ENCODE measurements around the gene LETM1. TPM values are rescaled to one million over a fixed set of nuclear protein-coding genes. Genes with fewer than 3 reads are reported as not detected.

The LETM1 gene
- total RNA-seq, 8 experiments from 2014 or later, result 19.8 to 74.0 (median 30.2) TPM

DNA sequence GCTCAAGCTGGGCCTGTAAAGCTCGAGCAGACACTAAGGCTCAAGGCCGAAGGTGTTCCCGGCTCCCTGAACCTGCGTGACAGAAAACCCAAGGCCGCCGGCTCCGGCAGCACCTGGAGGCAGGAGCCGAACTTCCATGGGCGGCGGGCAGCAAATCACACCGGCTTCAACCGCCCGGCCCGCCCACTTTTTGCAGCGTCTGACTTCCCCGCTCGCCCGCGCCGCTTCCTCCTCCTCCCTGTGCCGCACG lies 14.3 kb upstream of the LETM1 start:
- Histone ChIP-seq H3K4me1 (replicated peaks in 1 of 2) (peaks cover 23 to 35% of the 10 kb centered on the region in 2 donors), H3K4me3 (peak overlapping the region; percentile 62 to 99 (median 84)), H3K27ac (peak overlapping the region; percentile 94 to 98)
- peak in 6 of 8 experiments; percentile 50 to 76 (median 54) for ATAC-seq (replicated peaks in 6 of 8)
- WGBS, 10 experiments, result 0% methylated on average over 1 of the region's 22 CpGs; no CpG with 5 or more reads in 9 of the 10 experiments
- in situ Hi-C loops (cut with MboI; ENCODE audit: low pct_unique_long_range_greater_than_20kb in 2 of 9, low sequenced_read_pairs in 9 of 9, unreplicated experiment in 9 of 9), result no loop called here

DNA sequence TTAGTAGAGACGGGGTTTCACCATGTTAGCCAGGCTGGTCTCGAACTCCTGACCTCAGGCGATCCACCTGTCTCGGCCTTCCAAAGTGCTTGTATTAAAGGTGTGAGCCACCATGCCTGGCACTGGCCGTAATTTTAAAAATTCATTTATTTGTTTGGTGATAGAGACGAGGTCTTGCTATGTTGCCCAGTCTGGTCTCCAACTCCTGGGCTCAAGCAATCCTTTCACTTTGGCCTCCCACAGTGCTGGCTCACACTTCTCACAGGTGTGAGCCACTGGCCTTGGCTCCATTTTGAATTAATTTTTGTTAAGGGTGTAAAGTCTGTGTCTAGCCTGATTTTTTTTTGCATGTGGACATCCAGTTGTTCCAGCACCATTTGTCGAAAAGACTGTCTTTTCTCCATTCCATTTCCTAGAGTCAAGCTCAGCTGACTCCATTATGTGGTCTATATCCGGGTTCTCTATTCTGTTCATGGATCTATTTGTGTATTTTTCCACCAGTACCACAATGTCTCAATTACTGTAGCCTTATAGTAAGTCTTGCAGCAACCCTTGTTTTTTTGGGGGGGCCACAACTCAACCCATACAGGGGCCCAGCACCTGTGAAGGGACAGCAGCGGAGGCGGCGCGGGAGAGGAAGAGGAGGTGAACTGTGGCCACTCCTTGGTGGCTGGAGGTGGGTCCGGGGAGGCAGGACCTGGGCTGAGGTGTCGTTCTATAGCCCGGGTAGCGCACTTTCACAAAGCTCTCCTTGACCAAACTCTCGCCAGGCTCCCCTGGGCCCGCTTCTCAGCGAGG lies 13.8 kb upstream of the LETM1 start:
- H3K4me1 ChIP-seq (replicated peaks in 1 of 2), result peaks cover 28 to 40% of the 10 kb centered on the region in 2 donors
- H3K4me3 ChIP-seq, result peak overlapping the region; percentile 62 to 99 (median 84)
- WGBS, 10 experiments, result 10 to 96% (median 80%) methylated on average over 1 to 11 of the region's 19 CpGs
- peak overlapping the region; percentile 94 to 98 for H3K27ac ChIP-seq
- no peak for ATAC-seq (replicated peaks in 6 of 8)
- in situ Hi-C loops (cut with MboI; ENCODE audit: low pct_unique_long_range_greater_than_20kb in 2 of 9, low sequenced_read_pairs in 9 of 9, unreplicated experiment in 9 of 9), result no loop called here

DNA sequence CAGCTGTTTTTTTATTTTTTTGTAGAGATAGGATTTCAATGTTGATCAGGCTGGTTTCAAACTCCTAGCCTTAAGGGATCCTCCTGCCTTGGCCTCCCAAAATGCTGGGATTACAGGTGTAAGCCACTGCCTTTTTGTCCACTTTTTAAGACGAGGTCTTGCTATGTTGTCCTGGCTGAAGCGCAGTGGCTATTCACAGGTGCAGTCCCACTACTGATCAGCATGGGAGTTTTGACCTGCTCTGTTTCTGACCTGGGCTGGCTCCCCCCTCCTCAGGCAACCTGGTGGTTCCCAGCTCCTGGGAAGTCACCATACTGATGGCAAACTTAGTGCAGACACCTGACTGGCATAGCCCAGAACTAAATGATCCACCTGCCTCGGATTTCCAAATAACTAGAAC lies 13.0 kb upstream of the LETM1 start:
- Histone ChIP-seq H3K27ac (no peak overlapping the region), H3K4me1 (replicated peaks in 1 of 2) (peaks cover 32 to 44% of the 10 kb centered on the region in 2 donors), H3K4me3 (no peak overlapping the region)
- no peak for ATAC-seq (replicated peaks in 6 of 8)
- 57 to 100% (median 98%) methylated on average over 1 to 3 of the region's 3 CpGs; no CpG with 5 or more reads in 4 of the 10 experiments for WGBS, 10 experiments
- in situ Hi-C loops (cut with MboI; ENCODE audit: low pct_unique_long_range_greater_than_20kb in 2 of 9, low sequenced_read_pairs in 9 of 9, unreplicated experiment in 9 of 9), result no loop called here

DNA sequence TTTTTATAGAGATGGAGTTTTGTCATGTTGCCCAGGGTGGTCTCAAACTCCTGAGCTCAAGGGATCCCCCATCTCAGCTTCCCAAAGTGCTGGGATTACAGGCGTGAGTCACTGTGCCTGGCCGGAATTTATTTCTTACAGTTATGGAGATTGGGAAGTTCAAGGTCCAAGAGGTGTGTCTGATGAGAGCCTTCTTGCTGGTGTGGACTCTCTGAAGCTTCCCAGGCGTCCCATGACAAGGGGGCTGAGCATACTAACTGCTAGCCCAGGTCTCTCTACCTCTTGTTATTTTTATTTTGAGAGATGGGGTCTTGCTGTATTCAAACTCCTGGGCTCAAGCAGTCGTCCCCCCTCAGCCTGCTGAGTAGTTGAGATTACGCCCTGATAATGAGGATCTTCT lies 12.3 kb upstream of the LETM1 start:
- 29 to 100% (median 85%) methylated on average over 1 to 4 of the region's 5 CpGs; no CpG with 5 or more reads in 4 of the 10 experiments for WGBS, 10 experiments
- in situ Hi-C loops (cut with MboI; ENCODE audit: low pct_unique_long_range_greater_than_20kb in 2 of 9, low sequenced_read_pairs in 9 of 9, unreplicated experiment in 9 of 9), result no loop called here
- Histone ChIP-seq H3K4me1 (replicated peaks in 1 of 2) (peaks cover 34 to 44% of the 10 kb centered on the region in 2 donors), H3K27ac (no peak overlapping the region), H3K4me3 (no peak overlapping the region)
- ATAC-seq (replicated peaks in 6 of 8), result no peak

DNA sequence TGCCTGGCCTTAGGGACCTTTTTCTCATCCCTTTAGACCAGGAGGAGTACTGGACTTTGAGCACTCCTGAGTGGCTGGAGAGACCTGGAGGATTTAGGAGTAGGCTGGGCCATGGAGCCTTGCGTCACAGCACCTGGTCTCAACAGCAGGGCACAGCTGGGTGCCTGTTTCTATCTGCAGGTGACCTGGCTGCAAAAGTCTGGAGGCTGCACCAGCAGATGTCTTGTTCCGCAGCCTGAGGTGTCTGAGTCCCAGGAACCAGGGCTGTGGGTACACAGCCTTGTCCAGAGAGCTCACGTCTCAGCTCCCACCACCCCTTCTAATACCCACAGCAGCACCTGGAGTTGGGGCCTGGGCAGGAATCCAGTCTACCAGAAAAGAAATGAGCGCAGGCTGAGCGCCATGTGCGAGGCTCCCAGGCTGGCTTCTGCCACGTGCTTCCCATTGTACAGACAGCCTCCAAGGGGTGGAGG lies 10.3 kb upstream of the LETM1 start:
- Histone ChIP-seq H3K4me3 (no peak overlapping the region), H3K27ac (peak overlapping the region in 1 of 2 donors; percentile 92), H3K4me1 (replicated peaks in 1 of 2) (peaks cover 51 to 52% of the 10 kb centered on the region in 2 donors)
- no peak for ATAC-seq (replicated peaks in 6 of 8)
- WGBS, 10 experiments, result no CpG with 5 or more reads among the region's 7 CpGs
- in situ Hi-C loops (cut with MboI; ENCODE audit: low pct_unique_long_range_greater_than_20kb in 2 of 9, low sequenced_read_pairs in 9 of 9, unreplicated experiment in 9 of 9), result no loop called here

DNA sequence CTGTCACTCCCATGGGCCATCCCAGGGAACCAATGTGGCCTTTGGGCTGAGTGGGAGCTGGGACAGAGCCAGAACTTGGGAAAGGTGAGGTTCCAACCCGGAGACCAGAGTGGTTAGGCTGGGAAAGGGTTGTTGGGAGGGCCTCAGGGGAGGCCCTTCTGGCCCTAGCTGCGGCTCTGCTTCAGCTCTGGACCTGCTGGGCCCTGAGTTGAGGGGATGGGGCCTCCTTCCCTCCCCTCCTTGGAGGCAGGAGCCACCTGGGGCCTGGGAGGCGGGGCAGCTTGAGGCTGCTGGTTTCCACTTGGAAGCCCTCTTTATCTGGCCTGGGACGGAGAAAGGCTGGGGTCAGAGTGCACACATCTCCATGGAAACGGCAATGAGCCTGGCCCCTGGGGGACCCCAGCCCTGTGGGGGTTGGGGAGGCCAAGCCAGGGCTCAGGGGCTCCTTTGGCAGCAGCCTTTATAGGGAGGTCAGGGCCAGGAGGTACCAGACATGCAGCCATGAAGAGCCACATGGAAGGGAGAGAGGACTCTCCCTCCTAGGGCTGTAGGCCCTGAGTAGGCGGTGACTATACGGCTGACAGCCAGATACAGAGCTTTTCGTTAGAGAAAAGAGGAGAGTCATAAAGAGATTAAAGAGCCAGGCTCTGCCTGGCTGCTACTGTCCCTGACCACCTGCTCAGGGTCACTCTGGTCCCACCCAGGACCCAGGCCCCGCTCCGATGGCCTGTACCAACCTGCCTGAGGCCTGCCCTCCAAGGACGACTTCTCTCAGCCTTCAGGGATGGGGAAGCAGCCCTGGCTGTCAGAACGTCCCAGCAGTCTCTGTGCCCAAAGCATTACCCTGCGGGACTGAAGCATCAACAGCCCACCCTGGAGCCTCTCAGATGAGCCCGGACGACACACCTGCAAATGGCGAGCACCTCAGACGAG lies 8.4 kb upstream of the LETM1 start:
- ATAC-seq (replicated peaks in 6 of 8), result peak in 5 of 8 experiments; percentile 76 to 86 (median 84)
- peak overlapping the region; percentile 78 to 92 for H3K27ac ChIP-seq
- WGBS, 10 experiments, result 0 to 66% (median 36%) methylated on average over 1 to 5 of the region's 17 CpGs; no CpG with 5 or more reads in 5 of the 10 experiments
- peaks cover 45 to 47% of the 10 kb centered on the region in 2 donors for H3K4me1 ChIP-seq (replicated peaks in 1 of 2)
- H3K4me3 ChIP-seq, result no peak overlapping the region
- in situ Hi-C loops (cut with MboI; ENCODE audit: low pct_unique_long_range_greater_than_20kb in 2 of 9, low sequenced_read_pairs in 9 of 9, unreplicated experiment in 9 of 9), result no loop called here

DNA sequence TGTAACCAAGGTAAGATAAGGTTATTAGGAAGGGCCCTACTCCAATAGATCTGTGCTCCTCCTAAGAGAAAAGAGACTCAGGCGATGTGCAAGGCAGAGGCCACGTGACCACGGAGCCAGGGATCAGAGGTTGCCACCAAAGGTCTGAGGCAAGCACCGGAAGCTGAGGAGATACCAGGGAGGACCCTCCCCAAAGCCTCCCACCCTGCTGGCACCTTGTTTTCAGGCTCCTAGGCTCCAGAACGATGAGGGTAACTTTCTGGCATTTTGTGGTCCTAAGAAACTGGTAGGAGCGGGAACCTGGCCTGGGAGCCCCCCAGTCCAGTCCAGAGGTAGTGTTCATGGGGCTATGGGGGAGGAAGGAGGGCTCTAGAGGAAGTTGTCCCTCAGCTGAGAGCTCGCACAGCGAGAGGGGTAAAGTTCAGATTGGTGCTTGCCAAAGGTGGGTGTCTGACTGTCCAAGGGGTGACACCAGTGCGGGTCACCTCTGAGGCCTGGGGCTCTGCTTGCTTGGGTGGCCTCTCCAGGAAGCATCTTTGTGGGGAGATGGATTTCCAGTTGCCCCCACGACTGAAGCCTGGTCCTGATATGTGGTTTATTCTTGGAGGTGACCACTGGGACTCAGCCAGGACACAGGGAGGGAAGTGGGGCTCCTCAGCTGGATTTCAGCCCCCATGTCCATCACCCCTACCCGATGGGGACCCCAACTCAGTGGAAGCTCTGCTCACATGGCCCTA lies 7.5 kb upstream of the LETM1 start:
- H3K4me3 ChIP-seq, result no peak overlapping the region
- in situ Hi-C loops (cut with MboI; ENCODE audit: low pct_unique_long_range_greater_than_20kb in 2 of 9, low sequenced_read_pairs in 9 of 9, unreplicated experiment in 9 of 9), result no loop called here
- H3K27ac ChIP-seq, result peak overlapping the region; percentile 78 to 92
- WGBS, 10 experiments, result 42 to 100% (median 100%) methylated on average over 2 to 3 of the region's 11 CpGs; no CpG with 5 or more reads in 5 of the 10 experiments
- ATAC-seq (replicated peaks in 6 of 8), result no peak
- H3K4me1 ChIP-seq (replicated peaks in 1 of 2), result peaks cover 50 to 53% of the 10 kb centered on the region in 2 donors

DNA sequence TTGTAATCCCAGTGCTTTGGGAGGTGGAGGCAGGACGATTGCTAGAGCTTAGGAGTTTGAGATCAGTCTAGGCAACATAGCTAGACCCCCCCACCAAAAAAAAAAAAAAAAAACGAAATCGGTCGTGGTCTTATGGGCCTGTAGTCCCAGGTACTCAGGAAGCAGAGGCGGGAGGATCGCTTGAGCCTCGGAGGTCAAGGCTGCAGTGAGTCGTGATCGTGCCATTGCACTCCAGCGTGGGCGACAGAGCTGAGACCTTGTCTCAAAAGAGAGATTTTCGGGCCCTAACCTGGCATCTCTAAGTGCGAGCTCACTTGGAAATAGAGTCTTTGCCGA lies 7.0 kb upstream of the LETM1 start:
- Histone ChIP-seq H3K4me3 (no peak overlapping the region), H3K4me1 (replicated peaks in 1 of 2) (peaks cover 50 to 58% of the 10 kb centered on the region in 2 donors), H3K27ac (peak overlapping the region in 1 of 2 donors; percentile 92)
- in situ Hi-C loops (cut with MboI; ENCODE audit: low pct_unique_long_range_greater_than_20kb in 2 of 9, low sequenced_read_pairs in 9 of 9, unreplicated experiment in 9 of 9), result no loop called here
- no peak for ATAC-seq (replicated peaks in 6 of 8)
- 50 to 100% (median 73%) methylated on average over 1 to 13 of the region's 14 CpGs; no CpG with 5 or more reads in 2 of the 10 experiments for WGBS, 10 experiments

DNA sequence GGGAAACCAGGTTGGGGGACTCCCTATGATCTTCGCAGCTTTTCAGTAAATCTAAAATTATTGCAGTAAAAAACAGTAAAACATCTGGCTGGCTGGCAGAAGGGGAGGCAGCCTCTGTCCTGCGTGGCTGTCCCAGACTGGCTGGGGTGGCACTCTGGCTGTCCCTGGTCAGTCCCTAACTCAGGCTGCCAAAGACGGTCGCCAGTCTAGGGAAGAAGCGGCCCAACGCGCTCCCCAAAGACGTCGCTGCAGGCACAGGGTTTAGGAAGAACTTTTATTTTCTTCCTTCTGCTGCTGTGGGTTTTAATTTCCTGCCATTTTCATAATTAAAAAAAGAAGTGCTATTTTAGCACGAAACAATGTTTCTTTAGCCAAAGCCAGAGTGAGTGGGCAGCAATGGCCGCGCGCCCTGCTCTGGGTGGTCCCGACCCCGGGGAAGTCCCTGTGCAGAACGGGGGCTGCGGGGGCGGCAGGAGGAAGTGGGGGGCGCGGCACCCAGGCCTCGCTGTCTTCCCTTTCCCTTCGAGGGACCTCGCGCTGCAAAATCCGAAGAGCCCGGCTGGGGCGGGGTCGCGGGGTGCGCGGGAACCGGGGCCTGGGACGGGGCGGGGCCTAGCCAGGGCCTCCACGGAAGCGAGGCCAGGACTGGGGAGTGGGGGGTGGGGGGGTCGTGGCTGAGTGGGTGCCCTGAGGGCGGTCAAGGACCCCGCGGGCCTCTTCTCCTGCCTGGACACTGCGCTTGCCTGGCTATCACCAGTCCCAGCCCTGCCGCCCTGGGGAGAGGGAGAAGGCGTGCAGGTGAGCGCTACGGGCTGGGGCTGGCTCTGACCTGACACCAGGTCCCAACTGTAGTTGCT lies 6.3 kb upstream of the LETM1 start:
- in situ Hi-C loops (cut with MboI; ENCODE audit: low pct_unique_long_range_greater_than_20kb in 2 of 9, low sequenced_read_pairs in 9 of 9, unreplicated experiment in 9 of 9), result no loop called here
- Histone ChIP-seq H3K4me1 (replicated peaks in 1 of 2) (peaks cover 57 to 64% of the 10 kb centered on the region in 2 donors), H3K4me3 (no peak overlapping the region), H3K27ac (no peak overlapping the region)
- ATAC-seq (replicated peaks in 6 of 8), result no peak
- 0 to 65% (median 50%) methylated on average over 1 to 9 of the region's 45 CpGs; no CpG with 5 or more reads in 3 of the 10 experiments for WGBS, 10 experiments

DNA sequence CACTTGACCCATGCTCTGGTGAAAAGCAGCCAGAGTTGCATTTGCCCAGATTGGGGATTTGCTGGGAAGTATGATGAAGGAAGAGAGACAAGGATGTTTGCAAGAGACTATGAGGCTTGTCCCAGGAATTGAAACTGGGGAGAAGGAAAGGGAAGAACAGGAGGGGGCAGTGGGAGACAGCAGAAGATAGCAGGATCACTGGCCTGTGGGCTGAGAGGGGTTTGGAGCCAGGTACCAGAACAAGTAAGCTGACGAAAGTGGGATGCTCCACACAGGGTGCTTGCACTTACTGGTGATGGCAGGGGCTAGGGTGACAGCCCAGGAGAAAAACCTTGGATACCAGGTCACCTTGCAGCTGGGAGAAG lies 3.4 kb upstream of the LETM1 start:
- in situ Hi-C loops (cut with MboI; ENCODE audit: low pct_unique_long_range_greater_than_20kb in 2 of 9, low sequenced_read_pairs in 9 of 9, unreplicated experiment in 9 of 9), result no loop called here
- no peak overlapping the region for H3K27ac ChIP-seq
- WGBS, 10 experiments, result 67 to 100% (median 100%) methylated on average over 1 of the region's 1 CpG; no CpG with 5 or more reads in 6 of the 10 experiments
- peaks cover 47 to 56% of the 10 kb centered on the region in 2 donors for H3K4me1 ChIP-seq (replicated peaks in 1 of 2)
- ATAC-seq (replicated peaks in 6 of 8), result no peak
- H3K4me3 ChIP-seq, result no peak overlapping the region

DNA sequence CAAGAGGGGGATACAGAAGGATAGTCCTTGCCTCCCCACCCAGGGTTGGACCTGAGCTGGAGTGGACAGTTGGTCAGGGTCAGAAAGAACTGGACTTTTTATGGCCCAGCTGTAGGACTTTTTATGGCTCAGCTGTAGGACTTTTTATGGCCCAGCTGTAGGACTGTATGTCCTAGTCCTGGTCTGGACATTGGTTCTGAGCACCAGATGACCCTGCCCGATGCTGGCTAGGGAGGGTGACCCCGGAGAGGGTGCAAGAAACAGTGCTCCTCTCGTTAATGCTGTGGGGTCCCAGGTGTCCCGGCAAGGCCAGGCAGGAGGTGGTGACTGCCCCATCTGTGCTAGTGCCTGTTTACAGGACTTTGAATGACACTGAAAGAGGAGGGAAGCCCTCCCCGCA lies 2.0 kb upstream of the LETM1 start:
- Histone ChIP-seq H3K4me3 (no peak overlapping the region), H3K27ac (peak overlapping the region in 1 of 2 donors; percentile 76), H3K4me1 (replicated peaks in 1 of 2) (peaks cover 34 to 43% of the 10 kb centered on the region in 2 donors)
- ATAC-seq (replicated peaks in 6 of 8), result no peak
- in situ Hi-C loops (cut with MboI; ENCODE audit: low pct_unique_long_range_greater_than_20kb in 2 of 9, low sequenced_read_pairs in 9 of 9, unreplicated experiment in 9 of 9), result no loop called here
- WGBS, 10 experiments, result 70 to 82% methylated on average over 2 of the region's 5 CpGs; no CpG with 5 or more reads in 8 of the 10 experiments

Measured in motor neuron (in vitro differentiated cells).